Right atrium auricular region (tissue), 2 donors: ENCODE results near the gene MAFF. TPM values are rescaled to one million over a fixed set of nuclear protein-coding genes. Genes with fewer than 3 reads are reported as not detected.

ENCODE experiments used
- DNase-seq: peaks from one replicate; pipeline ENCODE4 v3.0.0-alpha.2; 2019; ENCODE audit warnings: low spot score
- H3K27ac ChIP-seq, 2 donors: fragments of 200-600 bp; sonication (generic); 1 replicate in 1 of 2; 2 replicates in 1 of 2; pipeline ENCODE4 v1.5.1; 2016 to 2019
- H3K27me3 ChIP-seq, 2 donors: fragments of 200-600 bp; sonication (generic); one replicate each; pipeline versions ENCODE4 v1.5.1 to v1.6.0; 2017 to 2019
- H3K36me3 ChIP-seq: fragments of 200-600 bp; sonication (generic); one replicate; pipeline ENCODE4 v1.5.1; 2016
- H3K4me1 ChIP-seq, 2 donors: fragments of 200-600 bp; sonication (generic); one replicate each; pipeline versions ENCODE4 v1.5.1 to v1.6.0; 2017 to 2019
- H3K4me3 ChIP-seq, 2 donors: fragments of 200-600 bp; sonication (generic); 1 replicate in 1 of 2; 2 replicates in 1 of 2; pipeline ENCODE4 v1.5.1; 2017 to 2019; ENCODE audit warnings: mild to moderate bottlenecking in 1 of 2, moderate library complexity in 1 of 2
- H3K9me3 ChIP-seq, 2 donors: fragments of 200-600 bp; sonication (generic); one replicate each; pipeline ENCODE4 v1.5.1; 2019
- total RNA-seq, 2 donors: library from RNA; depleted of rRNA; stranded (reverse); fragments of >200 nt; gene quantifications; one replicate each; pipeline ENCODE4 v1.1.0, GENCODE V29; 2016
- TF ChIP-seq, protein P1 (sequence below), 2 donors: fragments of 200-600 bp; sonication (generic); IDR thresholded peaks; one replicate each; pipeline ENCODE4 v1.5.1; 2019; ENCODE audit warnings: antibody characterized with exemption in 2 of 2

Gene MAFF
- total RNA-seq, 2 donors from 2014 or later: 24.8 to 43.5 TPM

DNA sequence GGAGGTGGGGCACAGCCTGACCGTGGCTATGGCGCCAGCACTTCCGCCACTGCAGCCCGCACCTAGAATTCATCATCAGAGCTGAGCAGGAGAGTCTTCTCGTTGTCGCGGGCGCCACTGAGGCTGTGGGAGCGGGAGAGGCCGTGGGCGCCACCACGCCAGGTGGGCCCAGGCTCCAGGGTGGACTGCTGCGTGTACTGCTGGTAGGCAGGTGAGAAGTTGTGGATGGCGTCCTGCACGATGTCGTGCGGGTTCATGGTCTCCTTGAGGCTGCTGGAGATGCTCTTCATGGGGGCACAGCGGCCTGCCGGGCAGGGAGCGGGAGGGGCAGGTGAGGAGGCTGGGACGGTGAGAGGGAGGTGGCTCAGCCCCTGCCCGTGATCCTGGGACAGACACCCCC lies 19.6 kb downstream of the MAFF start:
- peaks cover 0 to 36% of the 10 kb centered on the region in 2 donors for H3K4me1 ChIP-seq
- no peak overlapping the region for H3K4me3 ChIP-seq
- DNase-seq: no peak
- H3K27ac ChIP-seq: peak overlapping the region in 1 of 2 donors; percentile 91
- H3K9me3 ChIP-seq: no peaks in the 10 kb centered on the region
- H3K27me3 ChIP-seq: no peaks in the 10 kb centered on the region
- peaks cover 41% of the 10 kb centered on the region for H3K36me3 ChIP-seq
- TF ChIP-seq, protein P1, sequence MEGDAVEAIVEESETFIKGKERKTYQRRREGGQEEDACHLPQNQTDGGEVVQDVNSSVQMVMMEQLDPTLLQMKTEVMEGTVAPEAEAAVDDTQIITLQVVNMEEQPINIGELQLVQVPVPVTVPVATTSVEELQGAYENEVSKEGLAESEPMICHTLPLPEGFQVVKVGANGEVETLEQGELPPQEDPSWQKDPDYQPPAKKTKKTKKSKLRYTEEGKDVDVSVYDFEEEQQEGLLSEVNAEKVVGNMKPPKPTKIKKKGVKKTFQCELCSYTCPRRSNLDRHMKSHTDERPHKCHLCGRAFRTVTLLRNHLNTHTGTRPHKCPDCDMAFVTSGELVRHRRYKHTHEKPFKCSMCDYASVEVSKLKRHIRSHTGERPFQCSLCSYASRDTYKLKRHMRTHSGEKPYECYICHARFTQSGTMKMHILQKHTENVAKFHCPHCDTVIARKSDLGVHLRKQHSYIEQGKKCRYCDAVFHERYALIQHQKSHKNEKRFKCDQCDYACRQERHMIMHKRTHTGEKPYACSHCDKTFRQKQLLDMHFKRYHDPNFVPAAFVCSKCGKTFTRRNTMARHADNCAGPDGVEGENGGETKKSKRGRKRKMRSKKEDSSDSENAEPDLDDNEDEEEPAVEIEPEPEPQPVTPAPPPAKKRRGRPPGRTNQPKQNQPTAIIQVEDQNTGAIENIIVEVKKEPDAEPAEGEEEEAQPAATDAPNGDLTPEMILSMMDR (IDR thresholded peaks at IDR 0.05): no peak

DNA sequence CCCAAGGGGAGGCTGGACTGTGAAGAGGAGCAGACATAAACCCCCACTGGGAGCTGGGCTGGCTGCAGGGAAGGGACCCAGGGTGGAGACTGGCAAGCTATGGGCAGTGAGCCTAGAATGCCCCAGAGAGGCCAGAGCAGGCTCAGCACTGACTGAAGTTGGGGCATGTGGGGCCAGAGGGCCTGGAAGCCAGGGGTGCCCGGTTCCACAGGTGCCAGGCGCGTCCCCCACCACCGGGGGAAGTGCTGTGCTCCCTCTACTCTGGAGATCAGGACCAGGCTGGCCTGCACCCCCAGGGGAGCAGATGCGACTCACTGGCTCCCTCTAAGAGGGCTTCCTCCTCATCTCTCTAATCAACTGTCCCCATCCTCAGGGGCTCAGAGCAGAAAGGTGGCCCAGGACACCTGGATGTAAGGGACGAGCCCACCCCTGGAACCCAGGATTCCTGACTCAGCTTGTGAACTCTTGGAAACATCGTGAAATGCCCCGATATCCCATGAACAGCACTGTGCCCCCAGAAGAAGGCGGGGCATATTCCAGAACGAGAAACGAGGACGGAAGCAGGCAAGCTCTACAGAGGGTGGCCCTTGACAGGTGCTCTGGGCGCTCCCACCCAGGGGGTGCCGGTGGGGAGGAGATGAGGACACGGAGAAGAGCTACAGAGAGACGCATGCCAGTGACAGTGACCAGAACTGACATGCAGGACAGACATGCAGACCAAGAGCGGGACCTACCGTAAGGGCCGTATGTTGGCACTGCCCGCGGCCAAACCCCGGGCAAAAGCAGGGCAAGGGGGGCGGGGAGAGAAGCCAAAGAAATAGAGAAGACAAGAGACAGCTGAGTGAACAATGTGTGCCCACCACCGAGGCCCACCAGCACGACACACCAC lies 20.4 kb downstream of the MAFF start:
- TF ChIP-seq, protein P1 (IDR thresholded peaks at IDR 0.05): no peak
- H3K4me3 ChIP-seq: no peak overlapping the region
- H3K27ac ChIP-seq: peak overlapping the region in 1 of 2 donors; percentile 16
- DNase-seq: no peak
- peaks cover 0 to 37% of the 10 kb centered on the region in 2 donors for H3K4me1 ChIP-seq
- no peaks in the 10 kb centered on the region for H3K9me3 ChIP-seq
- no peaks in the 10 kb centered on the region for H3K27me3 ChIP-seq
- peaks cover 48% of the 10 kb centered on the region for H3K36me3 ChIP-seq

DNA sequence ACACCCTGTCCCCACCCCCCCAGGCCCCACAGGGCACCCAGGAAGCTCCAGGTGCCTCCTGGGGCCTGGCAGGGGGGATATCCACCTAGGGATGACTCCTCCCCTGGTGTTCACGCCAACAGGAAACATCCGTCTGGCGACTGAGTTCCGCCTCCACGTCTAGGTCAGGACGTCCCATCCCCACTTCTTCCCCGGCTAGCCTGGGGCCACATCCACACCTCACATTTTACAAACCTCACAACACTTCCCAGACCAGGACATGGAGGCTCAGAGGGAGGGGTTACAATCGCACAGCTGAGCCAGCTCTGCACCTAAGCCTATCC lies 21.0 kb downstream of the MAFF start:
- Histone ChIP-seq H3K36me3 (peaks cover 54% of the 10 kb centered on the region), H3K27me3 (no peaks in the 10 kb centered on the region), H3K9me3 (no peaks in the 10 kb centered on the region), H3K4me3 (no peak overlapping the region), H3K27ac (peak overlapping the region in 1 of 2 donors; percentile 19), H3K4me1 (peaks cover 0 to 42% of the 10 kb centered on the region in 2 donors)
- TF ChIP-seq, protein P1 (IDR thresholded peaks at IDR 0.05): no peak
- no peak for DNase-seq

DNA sequence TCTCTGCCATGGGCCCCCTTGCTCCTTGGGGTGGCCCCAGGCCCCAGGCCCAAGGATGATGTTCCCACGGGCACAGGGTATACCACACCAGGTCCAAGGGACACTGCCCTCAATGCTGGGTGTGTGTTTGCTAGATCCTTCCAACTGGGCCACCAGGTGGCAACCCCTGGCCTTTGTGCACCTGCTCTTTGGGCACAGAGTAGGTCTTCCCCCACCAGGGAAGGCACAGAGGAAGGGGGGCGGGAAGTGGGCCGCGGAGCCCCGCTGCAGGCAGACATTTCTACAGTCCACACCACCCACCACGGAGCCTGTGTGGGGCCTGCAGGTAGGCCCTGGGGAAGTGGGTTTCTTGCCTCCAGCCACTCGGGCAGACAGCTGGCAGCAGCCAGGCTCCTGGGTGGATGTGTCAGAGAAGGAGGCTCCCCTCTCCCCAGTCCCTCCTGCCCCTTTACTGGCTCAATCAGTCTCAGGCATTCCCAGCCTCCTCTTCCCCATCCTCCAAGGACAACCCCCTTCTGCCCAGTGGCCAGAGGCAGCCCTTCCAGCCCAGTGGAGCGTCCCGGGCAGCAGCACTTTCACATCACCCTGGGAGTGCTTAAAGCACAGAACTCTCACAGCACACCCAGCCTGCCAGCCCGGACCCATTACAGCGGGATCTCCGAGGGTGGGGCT lies 21.6 kb downstream of the MAFF start:
- no peaks in the 10 kb centered on the region for H3K9me3 ChIP-seq
- no peak for DNase-seq
- TF ChIP-seq, protein P1 (IDR thresholded peaks at IDR 0.05): no peak
- H3K4me3 ChIP-seq: no peak overlapping the region
- no peaks in the 10 kb centered on the region for H3K27me3 ChIP-seq
- peak overlapping the region in 1 of 2 donors; percentile 19 for H3K27ac ChIP-seq
- peaks cover 61% of the 10 kb centered on the region for H3K36me3 ChIP-seq
- H3K4me1 ChIP-seq: peaks cover 0 to 42% of the 10 kb centered on the region in 2 donors

DNA sequence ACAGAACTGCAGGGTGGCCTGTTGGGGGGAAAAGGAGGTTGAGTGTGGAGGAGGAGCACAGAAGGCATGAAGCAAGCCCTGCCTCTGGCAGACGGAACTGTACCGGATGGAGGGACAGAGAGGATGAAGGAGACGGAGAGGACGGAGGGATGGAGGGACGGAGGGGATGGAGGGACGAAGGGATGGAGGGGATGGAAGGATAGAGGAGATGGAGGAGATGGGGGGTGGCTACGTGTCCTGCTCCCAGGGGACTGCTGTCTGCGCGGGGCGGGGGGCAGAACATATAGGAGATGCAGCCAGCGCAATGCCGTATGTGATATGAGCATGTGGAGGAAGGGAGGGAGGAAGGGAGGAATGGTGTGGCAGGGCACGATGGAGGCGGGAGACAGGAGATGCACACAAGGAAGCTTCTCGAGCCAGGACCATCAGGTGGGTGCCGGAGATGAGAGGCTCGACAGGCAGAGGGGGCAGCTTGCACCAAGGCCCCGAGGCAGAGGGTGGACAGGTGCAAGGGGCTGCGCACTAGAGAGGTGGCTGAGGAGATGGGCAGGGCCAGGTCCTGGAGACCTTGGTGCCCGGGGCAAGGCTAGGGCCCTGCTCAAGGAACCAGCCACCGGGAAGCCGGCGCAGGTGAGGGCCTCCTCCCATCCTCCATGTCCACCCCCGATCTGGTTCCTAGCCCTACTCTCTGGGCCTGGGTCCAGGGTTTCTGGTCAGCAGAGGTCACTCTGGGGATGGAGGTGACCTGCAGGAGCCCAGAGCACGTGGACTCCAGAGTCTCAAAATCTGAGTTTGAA lies 25.3 kb downstream of the MAFF start:
- Histone ChIP-seq H3K4me3 (no peak overlapping the region), H3K27me3 (no peaks in the 10 kb centered on the region), H3K9me3 (no peaks in the 10 kb centered on the region), H3K4me1 (peaks cover 0 to 35% of the 10 kb centered on the region in 2 donors), H3K27ac (peak overlapping the region; percentile 72 to 87), H3K36me3 (peaks cover 72% of the 10 kb centered on the region)
- TF ChIP-seq, protein P1 (IDR thresholded peaks at IDR 0.05): no peak
- DNase-seq: no peak
